BJ (cell line): ENCODE measurements around the gene SRPK1. TPM values are rescaled to one million over a fixed set of nuclear protein-coding genes. Genes with fewer than 3 reads are reported as not detected.

ENCODE experiments used
- CTCF ChIA-PET: fragments of 350-600 bp; formaldehyde crosslinking; extraction: SDS; loops from one replicate; lab custom pipeline; 2021; ENCODE audit warnings: antibody characterized with exemption, inconsistent platforms; lab: Yijun Ruan, JAX
- POLR2A ChIA-PET: fragments of 300-600 bp; sonication (Branson Sonifier 250); formaldehyde crosslinking; extraction: SDS; loops from one replicate; lab custom pipeline; 2021; ENCODE audit warnings: antibody characterized with exemption; lab: Charles Lee
- DNase-seq: peaks from one replicate; pipeline ENCODE4 v3.0.0-alpha.2; 2011; ENCODE audit warnings: low read depth
- H3K27me3 ChIP-seq: 2 replicates; pipeline ENCODE4 v1.6.0; 2011; ENCODE audit warnings: low read length; ENCODE audit not compliant: control insufficient read depth, insufficient read depth
- H3K36me3 ChIP-seq: 2 replicates; pipeline ENCODE4 v1.5.1; 2011; ENCODE audit warnings: low read length; ENCODE audit not compliant: control insufficient read depth, insufficient read depth
- H3K4me3 ChIP-seq: 2 replicates; pipeline ENCODE4 v1.5.1; 2011; ENCODE audit warnings: low read depth, mild to moderate bottlenecking, control low read depth, low read length
- CTCF ChIP-seq: IDR thresholded peaks from 2 replicates; pipeline ENCODE4 v1.5.1; 2011; ENCODE audit warnings: low read depth, mild to moderate bottlenecking, control low read depth, inconsistent platforms, low read length, moderate library complexity; ENCODE audit not compliant: insufficient read depth
- polyA plus RNA-seq: library from polyadenylated mRNA; depleted of rRNA; stranded (reverse); fragments of >200 nt; gene quantifications from 2 replicates; pipeline ENCODE4 v1.2.3, GENCODE V29; 2011

Gene SRPK1
- polyA plus RNA-seq, 1 experiment = 12.6 TPM

DNA sequence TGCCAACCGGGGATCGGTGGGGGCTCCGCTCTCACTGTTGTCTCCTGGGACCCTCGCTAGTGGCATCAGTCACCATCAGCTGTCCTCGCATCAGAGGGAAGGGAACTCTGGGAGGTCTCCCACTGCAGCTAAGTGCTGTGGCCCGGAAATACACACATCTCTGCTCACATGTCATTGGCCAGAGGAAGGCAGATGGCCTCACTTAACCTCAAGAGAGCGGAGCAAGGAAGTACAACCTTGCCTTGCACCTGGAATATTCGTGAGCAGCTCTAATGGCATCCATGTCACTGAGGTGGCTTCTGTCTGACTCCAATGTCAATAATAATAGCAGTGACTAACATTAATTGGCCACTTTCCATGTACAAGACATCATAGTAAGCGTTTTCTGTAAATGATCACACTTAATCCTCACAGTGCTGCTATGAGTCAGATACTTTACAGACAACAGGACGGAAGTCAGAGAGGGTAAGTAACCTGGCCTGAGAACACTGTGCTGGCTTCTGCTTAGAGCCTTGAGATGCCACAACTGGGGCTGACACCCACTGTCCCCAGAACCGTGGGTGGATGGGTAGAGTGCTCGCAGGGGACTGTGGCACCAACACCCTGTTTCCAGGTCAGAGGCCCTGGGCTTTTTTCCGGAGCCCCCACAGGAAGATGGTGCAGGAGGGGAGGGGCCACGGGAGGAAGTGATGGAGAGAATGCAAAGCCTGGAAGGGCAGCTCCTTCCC is 109.8 kb downstream of the SRPK1 start:
- no peak for DNase-seq
- TF ChIP-seq CTCF = no peak
- ChIA-PET POLR2A (no interaction called here), CTCF (interaction anchor here (0.8 kb wide), 1 partner anchor 284 kb away, joined by 4 read pairs; no protein-coding TSS in a partner anchor)
- H3K4me3 ChIP-seq = no peak overlapping the region
- no peaks in the 10 kb centered on the region for H3K36me3 ChIP-seq
- no peaks in the 10 kb centered on the region for H3K27me3 ChIP-seq

DNA sequence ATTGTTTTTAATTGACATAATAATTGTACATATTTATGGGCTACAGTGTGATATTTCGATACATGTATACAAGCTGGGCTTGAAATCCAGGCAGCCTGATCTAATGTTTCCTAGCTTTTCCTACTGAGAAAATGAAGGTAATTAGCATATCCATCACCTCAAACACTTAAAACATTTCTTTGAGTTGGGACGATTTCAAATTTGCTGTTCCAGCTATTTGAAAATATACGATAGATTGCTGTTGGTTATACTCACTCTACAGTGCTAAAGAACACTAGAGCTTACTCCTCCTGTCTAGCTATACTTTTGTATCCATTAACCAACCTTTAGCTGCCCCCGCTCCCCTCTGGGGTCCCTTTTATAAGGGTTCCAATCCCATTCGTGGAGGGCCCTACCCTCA is 111.1 kb downstream of the SRPK1 start:
- H3K36me3 ChIP-seq = no peaks in the 10 kb centered on the region
- POLR2A ChIA-PET = no interaction called here
- CTCF ChIA-PET = no interaction called here
- H3K4me3 ChIP-seq = no peak overlapping the region
- TF ChIP-seq CTCF = no peak
- no peaks in the 10 kb centered on the region for H3K27me3 ChIP-seq
- DNase-seq = no peak

DNA sequence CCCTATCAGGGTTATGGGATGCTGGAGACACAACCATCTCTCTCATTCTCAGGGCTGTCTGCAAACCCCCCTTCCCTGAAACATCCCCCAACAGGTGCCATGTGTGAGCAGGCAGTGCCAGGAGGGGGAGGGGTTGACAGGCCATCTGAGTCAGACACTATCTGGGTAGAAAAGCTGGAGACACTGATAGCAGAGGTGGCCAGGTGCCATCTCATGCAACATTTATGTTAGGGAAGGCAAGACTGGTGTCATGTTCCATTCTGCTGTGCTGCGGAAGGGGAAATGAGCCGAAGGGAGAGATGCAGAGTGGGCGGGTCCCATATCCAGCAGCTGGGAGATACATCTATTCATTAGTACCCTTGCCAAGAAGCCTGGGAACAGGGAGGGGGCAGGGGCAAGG is 112.2 kb downstream of the SRPK1 start:
- CTCF ChIA-PET = no interaction called here
- no peak for DNase-seq
- no peak for TF ChIP-seq CTCF
- POLR2A ChIA-PET = no interaction called here
- H3K36me3 ChIP-seq = no peaks in the 10 kb centered on the region
- H3K4me3 ChIP-seq = no peak overlapping the region
- H3K27me3 ChIP-seq = no peaks in the 10 kb centered on the region

GRCh38 chr6:35804996-35805736 is 115.7 kb downstream of the SRPK1 start, which contains the start of gene LHFPL5:
Gene LHFPL5, plus strand, starts transcription at chr6:35805352. Its CDS starts 319 bp downstream, at chr6:35805671.
- no peaks in the 10 kb centered on the region for H3K36me3 ChIP-seq
- ChIA-PET POLR2A (interaction anchor here (0.8 kb wide), 1 partner anchor 12 kb away, joined by 3 read pairs; no protein-coding TSS in a partner anchor), CTCF (no interaction called here)
- no peaks in the 10 kb centered on the region for H3K27me3 ChIP-seq
- no peak for DNase-seq
- TF ChIP-seq CTCF = no peak
- peak within 1 kb of the TSS; percentile 25 for H3K4me3 ChIP-seq

DNA sequence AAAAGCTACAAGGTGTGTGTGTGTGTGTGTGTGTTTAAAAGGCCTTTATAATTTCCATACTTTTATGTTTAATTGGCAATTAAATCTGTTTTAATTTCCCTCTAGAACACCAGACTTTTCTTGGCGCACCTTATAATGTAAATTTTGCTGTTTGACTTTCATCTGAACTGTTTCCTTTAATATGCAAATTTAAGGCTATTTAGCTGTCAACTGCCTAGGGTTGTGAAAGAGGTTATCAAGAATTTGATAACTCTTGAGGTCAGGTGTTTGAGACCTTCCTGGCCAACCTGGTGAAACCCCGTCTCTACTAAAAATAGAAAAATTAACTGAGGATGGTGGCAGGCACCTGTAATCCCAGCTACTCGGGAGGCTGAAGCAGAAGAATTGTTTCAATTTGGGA is 119.8 kb downstream of the SRPK1 start:
- ChIA-PET POLR2A (no interaction called here), CTCF (no interaction called here)
- no peak for DNase-seq
- Histone ChIP-seq H3K4me3 (no peak overlapping the region), H3K36me3 (no peaks in the 10 kb centered on the region), H3K27me3 (peaks cover 1% of the 10 kb centered on the region)
- no peak for TF ChIP-seq CTCF
